SK-N-SH (cell line): ENCODE data around the gene LRRC51. TPM values are rescaled to one million over a fixed set of nuclear protein-coding genes. Genes with fewer than 3 reads are reported as not detected.

Experiments
- CTCF ChIA-PET: fragments of 300-600, 350-600 bp; formaldehyde crosslinking; extraction: SDS; loops from one replicate; lab custom pipeline; 2021; lab: Yijun Ruan, JAX
- POLR2A ChIA-PET: fragments of 350-600 bp; sonication (Branson Sonifier 250); formaldehyde crosslinking; extraction: SDS; loops from one replicate; lab custom pipeline; 2020; ENCODE audit warnings: antibody characterized with exemption, inconsistent platforms; lab: Yijun Ruan, JAX
- DNase-seq: peaks from one replicate; pipeline ENCODE4 v3.0.0; 2012
- H2AFZ ChIP-seq: fragments of 200-600 bp; sonication (generic); 2 replicates; pipeline ENCODE4 v1.8.1; 2016; ENCODE audit warnings: antibody characterized with exemption, mild to moderate bottlenecking, low read depth
- H3F3A ChIP-seq: fragments of 200-600 bp; sonication (generic); replicated peaks from 2 replicates; pipeline ENCODE3; 2016; ENCODE audit warnings: antibody characterized with exemption, mild to moderate bottlenecking; ENCODE audit not compliant: insufficient read depth
- H3K27ac ChIP-seq, 2 experiments: fragments of 200-500 bp in 1 of 2; fragments of 200-600 bp in 1 of 2; sonication (Bioruptor generic) in 1 of 2; sonication (generic), shearing (Covaris generic) in 1 of 2; 2 replicates each; pipeline versions ENCODE4 v1.5.1 to v1.6.1; 2014 to 2016; ENCODE audit warnings: low read depth in 2 of 2, inconsistent platforms in 1 of 2, low read length in 1 of 2, mild to moderate bottlenecking in 1 of 2, mixed read lengths in 1 of 2
- H3K27me3 ChIP-seq: fragments of 200-600 bp; sonication (generic), shearing (Covaris generic); 2 replicates; pipeline ENCODE4 v1.6.1; 2016; ENCODE audit warnings: mixed run types; ENCODE audit not compliant: insufficient read depth
- H3K36me3 ChIP-seq, 2 experiments: fragments of 200-500 bp in 1 of 2; fragments of 200-600 bp in 1 of 2; sonication (Bioruptor generic) in 1 of 2; sonication (generic) in 1 of 2; replicated peaks in 1 of 2; 2 replicates each; pipeline versions ENCODE3 to v1.5.1; 2014 to 2016; ENCODE audit warnings: low read length in 1 of 2, mild to moderate bottlenecking in 1 of 2; ENCODE audit not compliant: insufficient read depth in 2 of 2, control insufficient read depth in 1 of 2
- H3K4me1 ChIP-seq, 2 experiments: fragments of 200-500 bp in 1 of 2; fragments of 200-600 bp in 1 of 2; sonication (Bioruptor generic) in 1 of 2; sonication (generic), shearing (Covaris generic) in 1 of 2; 2 replicates each; pipeline versions ENCODE4 v1.5.1 to v1.6.1; 2014 to 2016; ENCODE audit warnings: low read depth in 1 of 2, low read length in 1 of 2, mixed run types in 1 of 2; ENCODE audit not compliant: insufficient read depth in 2 of 2, control insufficient read depth in 1 of 2
- H3K4me2 ChIP-seq: fragments of 200-600 bp; sonication (generic), shearing (Covaris generic); 2 replicates; pipeline ENCODE4 v1.6.1; 2017; ENCODE audit warnings: mixed run types
- H3K4me3 ChIP-seq, 2 experiments: fragments of 200-500 bp in 1 of 2; fragments of 200-600 bp in 1 of 2; sonication (Bioruptor generic) in 1 of 2; sonication (generic), shearing (Covaris generic) in 1 of 2; 2 replicates each; pipeline versions ENCODE4 v1.5.1 to v1.8.1; 2014 to 2016; ENCODE audit warnings: low read depth in 2 of 2, inconsistent platforms in 1 of 2, low read length in 1 of 2, mild to moderate bottlenecking in 1 of 2, mixed read lengths in 1 of 2, moderate library complexity in 1 of 2
- H3K79me2 ChIP-seq: fragments of 200-600 bp; sonication (generic); 2 replicates; pipeline ENCODE4 v1.8.1; 2017; ENCODE audit warnings: mild to moderate bottlenecking; ENCODE audit not compliant: insufficient read depth
- H3K9ac ChIP-seq: fragments of 200-600 bp; sonication (generic); 2 replicates; pipeline ENCODE4 v1.6.1; 2017; ENCODE audit warnings: mixed run types
- H3K9me2 ChIP-seq: fragments of 200-600 bp; sonication (generic); 2 replicates; pipeline ENCODE4 v1.6.1; 2017; ENCODE audit warnings: mixed run types
- H3K9me3 ChIP-seq: fragments of 200-600 bp; sonication (generic); 2 replicates; pipeline ENCODE4 v1.6.1; 2017; ENCODE audit warnings: mixed run types, mild to moderate bottlenecking, moderate library complexity
- H4K20me1 ChIP-seq: fragments of 200-600 bp; sonication (generic); 2 replicates; pipeline ENCODE4 v1.6.1; 2017; ENCODE audit warnings: mild to moderate bottlenecking, mixed run types; ENCODE audit not compliant: insufficient read depth
- CHD2 ChIP-seq: fragments of 150-350 bp; IDR thresholded peaks from 2 replicates; pipeline ENCODE4 v1.6.1; 2018; ENCODE audit warnings: low read length; ENCODE audit not compliant: partially characterized antibody
- ELF1 ChIP-seq: IDR thresholded peaks from 2 replicates; pipeline ENCODE4 v1.4.0; 2012
- FOSL2 ChIP-seq: IDR thresholded peaks from 2 replicates; pipeline ENCODE4 v1.4.0; 2012; ENCODE audit warnings: low read depth, mild to moderate bottlenecking, moderate library complexity, borderline replicate concordance
- FOXJ3 ChIP-seq: sonication (generic); formaldehyde crosslinking; IDR thresholded peaks from 2 replicates; pipeline ENCODE4 v1.5.1; 2020; ENCODE audit warnings: mild to moderate bottlenecking, missing genetic modification reagents
- GABPA ChIP-seq: IDR thresholded peaks from 2 replicates; pipeline ENCODE4 v1.4.0; 2012; ENCODE audit warnings: low read depth, mild to moderate bottlenecking
- IRF3 ChIP-seq: fragments of 150-350 bp; IDR thresholded peaks from 2 replicates; pipeline ENCODE4 v1.6.1; 2016; ENCODE audit warnings: mild to moderate bottlenecking, low read depth, low read length
- JUND ChIP-seq: IDR thresholded peaks from 2 replicates; pipeline ENCODE4 v1.4.0; 2012
- MEF2A ChIP-seq: IDR thresholded peaks from 2 replicates; pipeline ENCODE4 v1.4.0; 2012; ENCODE audit warnings: low read depth, borderline replicate concordance
- MXI1 ChIP-seq: IDR thresholded peaks from 2 replicates; pipeline ENCODE4 v1.6.1; 2012; ENCODE audit warnings: mild to moderate bottlenecking, low read depth, low read length, improper control_type of control experiment
- NFIC ChIP-seq: IDR thresholded peaks from 2 replicates; pipeline ENCODE4 v1.4.0; 2012; ENCODE audit warnings: borderline replicate concordance
- PBX3 ChIP-seq: IDR thresholded peaks from 2 replicates; pipeline ENCODE4; 2012
- POLR2AphosphoS5 ChIP-seq: IDR thresholded peaks from 2 replicates; pipeline ENCODE4 v1.6.1; 2012; ENCODE audit warnings: low read depth, low read length
- RFX5 ChIP-seq: IDR thresholded peaks from 2 replicates; pipeline ENCODE4 v1.6.1; 2012; ENCODE audit warnings: mild to moderate bottlenecking, improper control_type of control experiment, low read length
- RXRA ChIP-seq: IDR thresholded peaks from 2 replicates; pipeline ENCODE4 v1.4.0; 2012; ENCODE audit warnings: low read depth, mild to moderate bottlenecking, borderline replicate concordance
- SIN3A ChIP-seq: IDR thresholded peaks from 2 replicates; pipeline ENCODE4 v1.6.1; 2012; ENCODE audit warnings: low read depth, mild to moderate bottlenecking, low read length, moderate library complexity, borderline replicate concordance
- SMC3 ChIP-seq: IDR thresholded peaks from 2 replicates; pipeline ENCODE4 v1.6.1; 2012; ENCODE audit warnings: low read depth, low read length, improper control_type of control experiment
- TCF12 ChIP-seq: IDR thresholded peaks from 2 replicates; pipeline ENCODE4 v1.4.0; 2012
- TEAD4 ChIP-seq: IDR thresholded peaks from 2 replicates; pipeline ENCODE4 v1.4.0; 2012; ENCODE audit warnings: mild to moderate bottlenecking, borderline replicate concordance; ENCODE audit not compliant: insufficient read depth
- USF2 ChIP-seq: fragments of 150-350 bp; IDR thresholded peaks from 2 replicates; pipeline ENCODE4 v1.6.1; 2017; ENCODE audit warnings: antibody characterized with exemption, low read length, low read depth, borderline replicate concordance
- ZBTB33 ChIP-seq: IDR thresholded peaks from 2 replicates; pipeline ENCODE4 v1.4.0; 2012; ENCODE audit warnings: low read depth, borderline replicate concordance
- WGBS: methylation state at CpG from one replicate; pipeline ENCODE4 v1.1.6; 2017; ENCODE audit warnings: low lambda C conversion rate; 5-methylcytosine and 5-hydroxymethylcytosine counted together
- polyA plus RNA-seq, 3 experiments: library from polyadenylated mRNA; depleted of rRNA; stranded (reverse); fragments of >200 nt; gene quantifications; 2 replicates each; pipeline ENCODE4 v1.2.3, GENCODE V29; 2012

The LRRC51 gene
- polyA plus RNA-seq, 1 of the 3 experiments (the other 2 are of a cell fraction): 7.3 TPM

- TF ChIP-seq SMC3: peak; percentile 25; the same call in 1 of the 2 replicates
- TF ChIP-seq, all 33 proteins: peak for 18
Observed at GRCh38 chr11:72102946-72103753, 22.5 kb downstream of the LRRC51 start, which contains the start of gene LAMTOR1 (continued).

- peak overlapping the region; percentile 47 for H3K9ac ChIP-seq
- peak overlapping the region; percentile 79 to 95 for H3K27ac ChIP-seq
- no peak for DNase-seq
- TF ChIP-seq ELF1 (no peak), FOSL2 (no peak), SIN3A (no peak), MXI1 (no peak), RFX5 (no peak), CHD2 (no peak), NFIC (no peak), GABPA (no peak), RXRA (no peak), FOXJ3 (no peak), PBX3 (no peak), JUND (no peak), USF2 (no peak), SMC3 (no peak), POLR2AphosphoS5 (no peak), ZBTB33 (no peak), TCF12 (no peak), IRF3 (no peak), MEF2A (no peak), TEAD4 (no peak)
- no peaks in the 10 kb centered on the region for H3K9me2 ChIP-seq
- peaks cover 0 to 23% of the 10 kb centered on the region in 2 experiments for H3K36me3 ChIP-seq
- peak overlapping the region; percentile 93 for H2AFZ ChIP-seq
- 90% methylated on average over 11 of the region's 11 CpGs for WGBS
- peak overlapping the region; percentile 74 for H3K4me2 ChIP-seq
- no peaks in the 10 kb centered on the region for H3K9me3 ChIP-seq
- peaks cover 4 to 28% of the 10 kb centered on the region in 2 experiments; a peak in 2 of 4 replicates for H3K4me1 ChIP-seq
- H3F3A ChIP-seq: peaks cover 9% of the 10 kb centered on the region
- H4K20me1 ChIP-seq: no peaks in the 10 kb centered on the region
- ChIA-PET POLR2A (interaction anchor here (0.7 to 2.3 kb wide), 3 partner anchors 9 to 66 kb away, joined by 3 to 11 read pairs (median 3); partner anchors contain the start of gene ANAPC15), CTCF (interaction anchor here (0.8 to 16.4 kb wide), 5 partner anchors 12 to 124 kb away, joined by 3 to 416 read pairs (median 3); no protein-coding TSS in a partner anchor)
- H3K4me3 ChIP-seq: peak overlapping the region; percentile 35 to 88
- H3K27me3 ChIP-seq: no peaks in the 10 kb centered on the region
- H3K79me2 ChIP-seq: peaks cover 42% of the 10 kb centered on the region
Observed at GRCh38 chr11:72103754-72104167, 23.1 kb downstream of the LRRC51 start.
